Muscle of leg (tissue), 11 donors: ENCODE measurements around the gene ZNF513. TPM values are rescaled to one million over a fixed set of nuclear protein-coding genes. Genes with fewer than 3 reads are reported as not detected.
"Not testable (repeated sequence)": the region's sequence is repeated elsewhere in the genome, so short reads cannot be mapped to it uniquely, and the experiment has no call there.

ENCODE experiments used
- DNase-seq: peaks from one replicate; pipeline ENCODE4 v3.0.0; 2013
- H3K27ac ChIP-seq: one replicate; pipeline ENCODE4 v1.5.1; 2013; ENCODE audit warnings: mild to moderate bottlenecking, low read length, control low read depth
- H3K27me3 ChIP-seq: one replicate; pipeline ENCODE4 v1.6.1; 2013; ENCODE audit warnings: low read length; ENCODE audit not compliant: control insufficient read depth, insufficient read depth
- H3K36me3 ChIP-seq: one replicate; pipeline ENCODE4 v1.6.1; 2013; ENCODE audit warnings: low read length; ENCODE audit not compliant: control insufficient read depth, insufficient read depth
- H3K4me1 ChIP-seq: one replicate; pipeline ENCODE4 v1.6.1; 2013; ENCODE audit warnings: low read length; ENCODE audit not compliant: control insufficient read depth, insufficient read depth
- H3K4me3 ChIP-seq: one replicate; pipeline ENCODE4 v1.5.1; 2013; ENCODE audit warnings: low read length, control low read depth
- H3K9me3 ChIP-seq: replicated peaks from 2 replicates; pipeline ENCODE4 v1.6.1; 2013; ENCODE audit warnings: low read depth, low read length; ENCODE audit not compliant: control insufficient read depth
- WGBS: methylation state at CpG from one replicate; pipeline ENCODE4 v1.1.5; 2013; ENCODE audit warnings: missing lambda C conversion rate; ENCODE audit not compliant: insufficient coverage; 5-methylcytosine and 5-hydroxymethylcytosine counted together
- polyA plus RNA-seq, 8 donors: library from polyadenylated mRNA; unstranded; fragments of 120-200 nt; gene quantifications; one replicate each; pipeline versions ENCODE4 v1.2.1 to v1.2.3, GENCODE V29; 2013; ENCODE audit warnings: inconsistent platforms in 1 of 8, low replicate concordance in 1 of 8; ENCODE audit not compliant: insufficient read length in 8 of 8, insufficient read depth in 1 of 8
- total RNA-seq: library from RNA; stranded (reverse); fragments of 120-200 nt; gene quantifications from one replicate; pipeline ENCODE4 v1.2.4, GENCODE V29; 2013

Gene ZNF513
- total and polyA plus RNA-seq, 9 donors: 7.3 to 19.0 (median 14.0) TPM

DNA sequence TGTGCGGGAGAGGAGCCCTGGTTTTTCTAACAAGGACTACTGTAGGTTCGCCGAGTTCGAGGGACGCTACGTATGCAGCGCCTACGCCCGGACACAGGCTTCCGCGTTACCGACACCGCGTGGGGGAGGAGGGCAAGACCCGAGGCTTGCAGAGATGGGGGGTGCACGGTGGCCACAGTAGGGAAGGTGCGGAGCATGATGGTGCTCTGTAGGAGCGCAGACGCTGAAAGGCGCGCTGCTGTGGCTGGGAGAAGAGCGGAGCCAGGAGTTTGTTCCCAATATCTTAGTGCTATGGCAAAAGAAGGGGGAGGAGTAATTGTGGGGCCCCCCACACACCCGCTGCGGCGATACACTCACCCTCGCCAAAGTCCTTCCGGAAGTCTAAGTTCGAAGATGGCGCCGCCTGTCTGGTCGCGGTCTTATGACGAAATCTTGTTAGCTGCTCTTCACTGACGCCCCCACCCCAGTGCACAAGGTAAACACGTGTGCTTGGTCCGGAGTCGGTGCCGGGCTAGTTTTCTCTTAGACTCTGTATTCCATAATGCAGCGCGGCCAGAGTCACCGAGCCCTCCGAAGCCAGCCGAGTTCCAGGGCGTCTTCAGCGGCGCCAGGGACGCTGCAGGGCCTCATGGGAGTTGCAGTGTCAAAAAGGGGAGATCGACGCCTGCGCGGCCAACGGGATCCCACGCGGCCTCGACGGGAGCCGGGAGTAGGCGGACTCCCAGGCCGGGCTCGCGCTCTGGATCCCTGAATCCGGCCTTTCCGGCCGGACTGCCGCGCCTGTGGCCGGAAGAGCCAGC lies 24.0 kb downstream of the ZNF513 start, which contains the start of gene GTF3C2:
Gene GTF3C2, minus strand, starts transcription at position 383 of the 800 bp plus-strand sequence. CDS start 13,210 bp downstream, outside the sequence.
- peak; percentile 99 for DNase-seq
- Histone ChIP-seq H3K4me3 (peak within 1 kb of the TSS; percentile 84), H3K4me1 (peaks cover 17% of the 10 kb centered on the region), H3K27me3 (no peaks in the 10 kb centered on the region), H3K27ac (peak within 1 kb of the TSS; percentile 95), H3K9me3 (no peaks in the 10 kb centered on the region), H3K36me3 (no peaks in the 10 kb centered on the region)
- under 1% methylated on average over 67 of the region's 67 CpGs for WGBS

DNA sequence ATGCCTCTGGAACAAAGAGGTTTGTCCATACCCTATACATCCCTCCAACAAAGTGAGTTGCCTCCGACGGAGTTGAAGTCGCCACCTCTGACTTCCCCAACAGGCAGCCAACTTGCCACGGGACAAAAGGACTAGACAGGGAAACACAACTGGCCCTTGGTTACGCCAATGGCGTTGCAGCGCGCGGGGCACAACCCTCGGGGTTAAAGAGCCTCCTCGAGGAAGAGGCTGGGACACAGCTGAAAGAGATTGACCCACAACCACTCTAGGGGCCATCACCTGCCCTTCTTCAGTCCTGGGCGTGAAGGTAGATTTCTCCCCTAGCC lies 24.5 kb downstream of the ZNF513 start:
- peak overlapping the region; percentile 84 for H3K4me3 ChIP-seq
- H3K36me3 ChIP-seq: no peaks in the 10 kb centered on the region
- no peaks in the 10 kb centered on the region for H3K27me3 ChIP-seq
- WGBS: 0% methylated on average over 12 of the region's 12 CpGs
- DNase-seq: peak; percentile 42
- no peaks in the 10 kb centered on the region for H3K9me3 ChIP-seq
- peaks cover 17% of the 10 kb centered on the region for H3K4me1 ChIP-seq
- H3K27ac ChIP-seq: peak overlapping the region; percentile 95

DNA sequence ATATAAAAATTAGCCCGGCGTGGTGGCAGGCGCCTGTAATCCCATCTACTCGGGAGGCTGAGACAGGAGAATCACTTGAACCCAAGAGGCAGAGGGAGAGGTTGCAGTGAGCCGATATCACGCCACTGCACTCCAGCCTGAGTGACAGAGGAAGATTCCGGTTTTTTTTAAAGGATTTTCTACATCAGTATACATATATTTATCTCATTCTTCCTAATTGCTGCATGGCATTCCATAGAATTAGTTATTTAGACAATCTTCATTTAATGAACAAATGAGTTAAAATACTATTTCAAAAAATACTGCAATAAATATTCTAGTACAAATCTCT lies 26.0 kb downstream of the ZNF513 start:
- Histone ChIP-seq H3K4me1 (peaks cover 17% of the 10 kb centered on the region), H3K27me3 (no peaks in the 10 kb centered on the region), H3K4me3 (no peak overlapping the region), H3K36me3 (no peaks in the 10 kb centered on the region), H3K27ac (no peak overlapping the region), H3K9me3 (no peaks in the 10 kb centered on the region)
- 92% methylated on average over 4 of the region's 7 CpGs for WGBS
- no peak for DNase-seq

DNA sequence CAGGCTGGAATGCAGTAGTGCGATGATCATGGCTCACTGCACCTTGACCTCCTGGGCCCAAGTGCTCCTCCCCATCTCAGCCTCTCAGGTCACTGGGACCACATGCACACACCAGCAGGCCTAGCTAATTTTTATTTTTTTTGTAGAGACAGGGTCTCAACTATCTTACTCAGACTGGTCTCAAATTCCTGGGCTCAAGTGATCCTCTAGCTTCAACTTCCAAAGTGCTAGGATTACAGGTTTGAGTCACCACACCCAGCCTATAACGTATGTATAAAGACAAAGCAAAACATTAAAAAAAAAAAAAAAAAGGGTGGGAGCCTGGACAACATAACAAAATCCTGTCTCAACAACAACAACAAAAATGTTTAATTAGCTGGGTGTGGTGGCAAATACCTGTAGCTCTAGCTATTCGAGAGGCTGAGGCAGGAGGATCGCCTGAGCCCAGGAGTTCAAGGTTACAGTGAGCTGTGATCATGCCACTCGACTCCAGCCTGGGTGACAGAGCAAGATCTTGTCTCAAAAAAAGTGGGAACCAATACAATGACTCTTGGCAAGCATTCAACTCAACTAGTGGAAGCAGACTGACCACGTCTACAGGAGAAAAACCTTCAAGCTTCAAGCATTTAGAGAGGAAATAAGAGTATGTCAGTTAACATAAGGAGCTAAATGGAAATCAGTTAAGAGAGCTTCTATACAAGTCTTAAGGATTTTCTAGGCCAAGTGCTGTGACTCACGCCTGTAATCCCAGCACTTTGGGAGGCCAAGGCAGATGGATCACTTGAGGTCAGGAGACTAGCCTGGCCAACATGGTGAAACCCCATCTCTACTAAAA lies 26.6 kb downstream of the ZNF513 start:
- Histone ChIP-seq H3K4me3 (no peak overlapping the region), H3K9me3 (no peaks in the 10 kb centered on the region), H3K27ac (no peak overlapping the region), H3K4me1 (peaks cover 17% of the 10 kb centered on the region), H3K36me3 (no peaks in the 10 kb centered on the region), H3K27me3 (no peaks in the 10 kb centered on the region)
- no peak for DNase-seq
- WGBS: 67% methylated on average over 3 of the region's 7 CpGs

DNA sequence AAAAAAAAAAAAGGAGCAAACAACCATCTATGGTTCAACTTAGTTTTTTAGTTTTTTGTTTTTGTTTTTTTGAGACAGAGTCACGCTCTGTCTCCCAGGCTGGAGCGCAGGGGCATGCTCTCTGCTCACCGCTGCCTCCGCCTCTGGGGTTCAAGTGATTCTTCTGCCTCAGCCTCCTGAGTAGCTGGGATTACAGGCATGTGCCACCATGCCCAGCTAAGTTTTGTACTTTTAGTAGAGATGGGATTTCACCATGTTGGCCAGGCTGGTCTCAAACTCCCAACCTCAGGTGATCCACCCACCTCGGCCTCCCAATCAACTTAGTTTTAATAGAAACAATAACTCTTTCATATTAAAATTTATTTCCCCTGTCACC lies 27.2 kb downstream of the ZNF513 start:
- not testable (repeated sequence) for H3K9me3 ChIP-seq, H3K27ac ChIP-seq, H3K4me3 ChIP-seq, H3K36me3 ChIP-seq, H3K27me3 ChIP-seq, DNase-seq
- WGBS: 100% methylated on average over 1 of the region's 5 CpGs
- peaks cover 17% of the 10 kb centered on the region for H3K4me1 ChIP-seq

DNA sequence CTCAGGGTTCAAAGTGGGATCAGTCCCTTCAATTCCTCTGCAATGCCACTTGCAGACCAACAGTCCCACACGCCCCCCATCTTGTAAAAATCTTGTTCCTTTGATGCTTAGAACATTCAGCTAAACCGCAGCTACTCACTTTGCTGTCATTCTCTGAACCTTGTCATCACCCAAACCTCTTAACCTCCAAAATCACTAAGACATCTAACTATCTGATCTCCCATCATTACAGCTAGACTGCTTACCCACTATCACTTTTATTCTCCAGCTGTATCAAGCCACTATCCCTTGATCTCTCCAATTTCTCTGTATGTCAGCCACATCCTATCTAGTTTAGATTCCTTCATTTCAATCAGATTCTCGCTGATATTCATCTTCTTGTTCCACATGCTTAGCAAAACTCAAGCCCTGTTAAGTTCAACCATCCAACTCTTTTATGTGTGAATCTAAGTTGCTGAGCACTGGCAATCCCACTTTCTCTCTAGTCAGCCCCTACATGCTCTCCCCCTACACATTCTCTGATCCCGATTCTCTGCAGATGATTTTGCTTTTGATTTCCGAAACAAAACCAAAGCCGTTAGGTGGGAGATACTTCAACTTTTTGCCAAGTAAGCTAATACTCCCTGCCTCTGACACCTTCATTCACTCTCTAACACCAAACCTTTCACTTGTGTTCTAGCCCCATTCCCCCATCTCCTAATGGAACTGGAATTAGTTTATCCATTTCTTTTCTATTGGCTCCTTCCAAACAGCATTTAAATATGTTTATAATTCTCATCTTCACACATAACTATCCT lies 28.5 kb downstream of the ZNF513 start:
- Histone ChIP-seq H3K9me3 (no peaks in the 10 kb centered on the region), H3K27ac (no peak overlapping the region), H3K4me1 (peaks cover 7% of the 10 kb centered on the region), H3K27me3 (no peaks in the 10 kb centered on the region), H3K4me3 (no peak overlapping the region), H3K36me3 (no peaks in the 10 kb centered on the region)
- DNase-seq: no peak
- 85% methylated on average over 5 of the region's 6 CpGs for WGBS

DNA sequence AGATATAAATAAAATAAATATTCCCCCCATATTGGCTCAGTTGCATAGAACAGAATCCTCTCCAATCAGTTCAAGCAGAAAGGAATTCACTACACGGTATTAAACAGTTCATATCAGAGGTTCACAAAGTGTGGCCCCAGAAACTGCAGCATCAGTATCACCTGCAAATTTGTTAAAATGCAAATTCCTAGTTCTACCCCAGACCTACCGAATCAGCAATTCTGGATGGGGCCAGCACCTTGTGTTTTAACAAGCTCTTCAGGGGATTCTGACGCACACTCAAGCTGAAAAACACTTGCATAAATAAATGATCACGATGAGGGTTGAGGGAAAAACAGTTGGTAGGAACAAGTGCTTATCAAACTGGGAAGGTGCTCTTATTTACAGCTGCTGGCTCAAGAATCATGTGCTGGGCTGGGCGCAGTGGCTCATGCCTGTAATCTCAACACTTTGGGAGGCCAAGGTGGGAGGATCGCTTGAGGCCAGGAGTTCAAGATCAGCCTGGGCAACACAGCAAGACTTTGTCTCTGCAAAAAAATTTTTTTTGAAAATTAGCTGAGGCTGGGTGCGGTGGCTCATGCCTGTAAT lies 30.3 kb downstream of the ZNF513 start:
- no peaks in the 10 kb centered on the region for H3K36me3 ChIP-seq
- H3K4me1 ChIP-seq: peaks cover 2% of the 10 kb centered on the region
- no peak overlapping the region for H3K27ac ChIP-seq
- no peaks in the 10 kb centered on the region for H3K27me3 ChIP-seq
- no peak overlapping the region for H3K4me3 ChIP-seq
- DNase-seq: no peak
- H3K9me3 ChIP-seq: no peaks in the 10 kb centered on the region
- 86% methylated on average over 5 of the region's 7 CpGs for WGBS

DNA sequence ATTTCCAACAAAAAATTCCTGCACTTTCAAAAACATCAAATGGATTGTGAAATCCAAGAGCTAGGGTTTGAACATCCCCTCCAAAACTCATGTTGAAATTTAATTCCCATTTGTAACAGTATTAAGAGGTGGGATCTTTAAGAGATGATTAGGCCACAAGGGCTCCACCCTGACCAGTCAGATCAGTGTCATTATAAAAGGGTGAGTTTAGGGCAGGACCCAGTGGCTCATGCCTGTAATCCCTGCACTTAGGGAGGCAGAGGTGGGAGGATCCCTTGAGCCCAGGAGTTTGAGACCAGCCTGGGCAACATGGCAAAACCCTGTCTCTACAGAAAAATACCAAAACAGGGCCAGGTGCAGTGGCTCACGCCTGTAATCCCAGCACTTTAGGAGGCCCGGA lies 32.9 kb downstream of the ZNF513 start:
- no peak for DNase-seq
- Histone ChIP-seq H3K4me3 (no peak overlapping the region), H3K36me3 (peaks cover 8% of the 10 kb centered on the region), H3K27ac (no peak overlapping the region), H3K4me1 (no peaks in the 10 kb centered on the region), H3K9me3 (no peaks in the 10 kb centered on the region), H3K27me3 (no peaks in the 10 kb centered on the region)
- WGBS: 88% methylated on average over 2 of the region's 2 CpGs

DNA sequence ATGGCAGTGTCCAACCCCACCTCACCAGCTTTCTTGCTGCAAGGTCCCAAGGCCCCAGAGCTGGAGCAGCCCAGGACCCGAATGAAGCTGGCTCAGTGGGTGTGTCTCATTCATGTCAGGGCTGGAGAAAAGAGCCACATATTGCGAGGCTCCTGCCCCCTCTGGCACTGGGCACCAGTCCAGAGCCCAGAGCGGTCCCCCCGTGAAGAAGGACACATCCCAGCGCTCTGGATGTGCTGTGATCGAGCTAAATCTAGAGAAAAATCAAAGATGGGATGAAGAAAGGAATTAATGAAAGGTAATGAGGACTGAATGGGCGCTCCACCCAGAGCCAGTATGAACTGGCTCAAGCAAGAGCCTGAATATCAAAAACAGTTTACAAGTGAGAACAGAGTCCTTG lies 44.4 kb downstream of the ZNF513 start:
- Histone ChIP-seq H3K36me3 (peaks cover 74% of the 10 kb centered on the region), H3K27ac (no peak overlapping the region), H3K9me3 (no peaks in the 10 kb centered on the region), H3K4me1 (no peaks in the 10 kb centered on the region), H3K4me3 (no peak overlapping the region), H3K27me3 (no peaks in the 10 kb centered on the region)
- 100% methylated on average over 5 of the region's 7 CpGs for WGBS
- no peak for DNase-seq

DNA sequence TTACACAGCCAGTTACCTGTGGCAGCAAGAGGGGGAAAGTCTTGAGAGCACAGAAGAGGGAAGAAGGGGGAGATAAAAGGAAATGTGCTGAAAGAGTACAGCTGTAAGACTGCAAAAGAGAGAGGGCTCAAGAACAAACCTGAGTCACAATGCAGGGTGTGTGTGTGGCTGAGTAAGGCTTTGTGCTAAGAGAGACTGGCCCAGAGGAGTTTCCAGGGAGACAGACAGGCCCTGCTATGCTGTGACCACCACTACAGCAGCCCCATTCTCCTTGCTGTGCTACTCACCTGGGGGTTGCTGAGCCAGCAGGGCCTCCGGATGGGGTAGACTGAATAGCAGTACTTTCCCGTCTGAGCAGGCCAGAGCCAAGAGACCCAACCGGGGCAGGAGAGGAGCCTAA lies 45.2 kb downstream of the ZNF513 start:
- no peak overlapping the region for H3K4me3 ChIP-seq
- H3K9me3 ChIP-seq: no peaks in the 10 kb centered on the region
- H3K27me3 ChIP-seq: no peaks in the 10 kb centered on the region
- no peak overlapping the region for H3K27ac ChIP-seq
- H3K36me3 ChIP-seq: peaks cover 70% of the 10 kb centered on the region
- no CpG with 5 or more reads among the region's 3 CpGs for WGBS
- no peaks in the 10 kb centered on the region for H3K4me1 ChIP-seq
- DNase-seq: no peak
